NB4 (cell line): ENCODE data around the gene IFNL2.

Source experiments
- CTCF ChIP-seq: IDR thresholded peaks from one replicate; pipeline ENCODE4 v1.5.1; 2012; ENCODE audit warnings: low read depth, low read length
- POLR2A ChIP-seq: IDR thresholded peaks from 2 replicates; pipeline ENCODE4 v1.6.1; 2011; ENCODE audit warnings: mild to moderate bottlenecking; ENCODE audit not compliant: insufficient read length; ENCODE audit errors: extremely low read depth

GRCh38 chr19:39265321-39265916 lies 2.8 kb upstream of the IFNL2 start:
- TF ChIP-seq POLR2A (no peak), CTCF (no peak)
